NCI-H2107 treated with DMSO at 0.1 percent for 48 hours (cell line): ENCODE measurements around the gene LRP5.
A peak's percentile ranks its signal among the peaks of the same experiment; 100 is the strongest.
"Not testable (repeated sequence)": the region's sequence is repeated elsewhere in the genome, so short reads cannot be mapped to it uniquely, and the experiment has no call there.

Experiments used
- DNase-seq: peaks from one replicate; lab custom pipeline; 2025; ENCODE audit not compliant: unreplicated experiment; lab: John Stamatoyannopoulos, UW

LRP5 gene

DNA sequence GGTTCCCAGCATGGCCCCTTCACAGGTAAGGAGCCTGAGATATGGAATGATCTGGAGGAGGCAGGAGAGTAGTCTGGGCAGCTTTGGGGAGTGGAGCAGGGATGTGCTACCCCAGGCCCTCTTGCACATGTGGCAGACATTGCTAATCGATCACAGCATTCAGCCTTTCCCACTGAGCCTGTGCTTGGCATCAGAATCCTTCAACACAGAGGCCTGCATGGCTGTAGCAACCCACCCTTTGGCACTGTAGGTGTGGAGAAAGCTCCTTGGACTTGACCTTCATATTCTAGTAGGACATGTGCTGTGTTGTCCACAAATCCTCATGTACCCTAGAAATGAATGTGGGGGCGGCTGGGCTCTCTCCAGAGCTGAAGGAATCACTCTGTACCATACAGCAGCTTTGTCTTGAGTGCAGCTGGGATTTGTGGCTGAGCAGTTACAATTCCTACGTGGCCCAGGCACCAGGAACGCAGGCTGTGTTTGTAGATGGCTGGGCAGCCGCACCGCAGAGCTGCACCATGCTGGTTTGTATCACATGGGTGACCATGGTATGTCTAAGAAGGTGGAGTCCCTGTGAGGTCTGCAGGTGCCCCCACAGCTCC, 126.4 kb downstream of the LRP5 start:
- peak; percentile 5 for DNase-seq

DNA sequence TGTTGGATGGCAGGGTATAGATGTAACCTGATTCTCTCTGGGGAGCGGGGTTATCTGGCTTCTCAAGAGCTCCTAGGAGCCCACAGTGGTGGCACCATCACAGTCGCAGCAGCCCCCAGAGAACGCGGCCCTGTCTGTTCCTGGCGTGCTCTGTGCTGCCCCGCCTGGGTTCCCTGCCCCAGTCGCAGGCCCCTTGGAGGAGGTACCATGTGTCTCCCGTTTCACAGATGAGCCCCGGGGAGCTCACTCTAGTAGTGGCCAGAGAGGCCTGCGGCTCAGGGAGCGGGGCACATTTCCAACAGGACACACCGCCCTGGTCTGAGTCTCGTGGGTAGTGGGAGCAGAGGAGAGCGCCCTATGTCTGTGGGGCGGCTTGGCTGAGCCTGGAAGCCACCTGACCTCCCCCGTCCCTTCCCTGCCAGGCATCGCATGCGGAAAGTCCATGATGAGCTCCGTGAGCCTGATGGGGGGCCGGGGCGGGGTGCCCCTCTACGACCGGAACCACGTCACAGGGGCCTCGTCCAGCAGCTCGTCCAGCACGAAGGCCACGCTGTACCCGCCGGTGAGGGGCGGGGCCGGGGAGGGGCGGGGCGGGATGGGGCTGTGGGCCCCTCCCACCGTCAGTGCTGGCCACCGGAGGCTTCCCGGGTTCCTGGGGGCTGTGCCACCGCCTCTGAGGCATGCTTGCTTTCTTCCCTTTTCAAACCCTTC, 127.1 kb downstream of the LRP5 start:
- no peak for DNase-seq

DNA sequence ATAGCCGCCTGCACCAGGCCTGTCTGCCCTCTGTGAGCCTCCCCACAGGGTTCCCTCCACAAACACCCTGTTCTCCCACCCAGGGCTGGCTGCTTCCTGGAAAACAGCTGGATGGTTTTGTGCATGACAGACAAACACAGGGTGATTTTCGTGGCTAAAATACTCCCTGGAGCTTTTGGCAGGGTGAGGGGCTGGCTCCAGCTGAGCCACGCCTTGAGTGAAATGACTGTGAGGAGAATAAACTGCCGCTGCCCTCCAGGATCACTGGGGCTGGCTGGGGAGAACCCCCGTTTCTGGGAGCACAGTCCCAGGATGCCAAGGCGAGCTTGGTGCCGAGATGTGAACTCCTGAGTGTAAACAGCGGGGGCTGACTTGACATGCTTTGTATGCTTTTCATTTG, 127.8 kb downstream of the LRP5 start:
- no peak for DNase-seq

DNA sequence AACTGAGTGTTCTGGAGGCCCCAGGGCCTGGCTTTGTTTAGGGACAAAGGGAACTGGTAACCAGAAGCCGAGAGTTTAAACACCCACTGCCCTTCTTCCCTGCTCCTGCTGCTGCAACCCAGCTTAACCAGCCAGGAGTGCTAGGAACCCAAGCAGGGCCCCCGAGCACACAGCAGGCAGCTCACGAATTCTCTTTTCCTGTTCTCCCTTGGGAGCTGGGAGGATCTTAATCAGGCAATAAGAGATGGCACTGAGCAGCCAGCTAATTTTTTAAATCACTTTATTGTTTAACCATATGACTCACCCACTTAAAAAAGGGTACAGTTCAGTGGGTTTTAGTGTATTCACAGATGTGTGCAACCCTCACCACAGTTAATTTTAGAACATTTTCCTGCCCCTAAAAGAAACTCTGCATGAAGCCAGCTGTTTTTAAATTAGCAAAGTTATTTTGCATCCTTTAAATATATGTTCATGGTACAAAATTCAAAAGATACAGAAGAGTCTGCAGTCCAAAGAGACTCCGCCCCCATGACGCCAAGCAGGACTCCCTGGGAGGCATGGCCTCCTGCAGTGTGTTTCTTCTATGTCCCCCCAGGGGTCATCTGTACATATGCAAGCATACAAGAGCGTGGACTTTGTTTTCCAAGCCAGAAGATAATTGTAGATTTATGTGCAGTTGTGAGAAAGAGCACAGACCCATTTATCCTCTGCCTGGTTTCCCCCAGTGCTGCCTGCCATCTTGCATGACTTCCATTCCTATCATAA, 129.3 kb downstream of the LRP5 start:
- peak; percentile 37 for DNase-seq

DNA sequence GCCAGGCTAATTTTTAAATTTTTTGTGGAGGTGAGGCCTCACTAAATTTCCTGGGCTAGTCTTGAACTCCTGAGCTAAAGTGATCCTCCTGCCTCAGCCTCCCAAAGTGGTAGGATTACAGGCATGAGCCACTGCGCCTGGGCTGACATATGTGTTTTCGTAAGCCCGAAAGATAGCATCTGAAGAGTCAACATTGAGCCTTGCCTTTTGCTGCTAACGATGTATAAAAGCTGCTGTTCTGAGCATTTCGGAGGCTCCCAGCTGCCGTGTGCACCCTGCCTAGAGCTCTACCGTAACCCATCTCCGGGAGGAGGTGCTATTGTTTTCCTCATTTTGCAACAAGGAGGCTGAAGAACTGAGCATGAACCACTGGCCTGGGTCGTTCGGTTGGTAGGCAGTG, 130.0 kb downstream of the LRP5 start:
- DNase-seq, result no peak

DNA sequence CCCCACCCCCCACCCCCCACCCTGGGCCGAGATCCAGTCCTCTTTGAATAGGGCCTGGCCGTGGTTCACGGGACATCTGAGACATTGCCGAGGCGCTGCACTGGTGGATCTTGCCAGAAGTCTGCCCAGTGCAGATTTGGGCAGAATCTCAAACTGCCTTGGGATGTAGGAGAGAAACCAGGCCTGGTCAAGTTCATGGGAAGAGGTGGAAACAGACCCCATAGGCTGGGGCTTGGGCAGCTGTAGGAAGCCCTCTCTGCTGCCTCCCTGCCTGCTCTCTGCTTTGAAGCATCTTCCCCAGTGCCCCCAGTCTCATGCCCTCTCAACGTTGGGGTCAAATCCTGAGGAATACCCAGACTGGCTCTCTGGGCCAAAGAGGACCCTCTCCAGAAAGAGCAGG, 132.2 kb downstream of the LRP5 start:
- no peak for DNase-seq

DNA sequence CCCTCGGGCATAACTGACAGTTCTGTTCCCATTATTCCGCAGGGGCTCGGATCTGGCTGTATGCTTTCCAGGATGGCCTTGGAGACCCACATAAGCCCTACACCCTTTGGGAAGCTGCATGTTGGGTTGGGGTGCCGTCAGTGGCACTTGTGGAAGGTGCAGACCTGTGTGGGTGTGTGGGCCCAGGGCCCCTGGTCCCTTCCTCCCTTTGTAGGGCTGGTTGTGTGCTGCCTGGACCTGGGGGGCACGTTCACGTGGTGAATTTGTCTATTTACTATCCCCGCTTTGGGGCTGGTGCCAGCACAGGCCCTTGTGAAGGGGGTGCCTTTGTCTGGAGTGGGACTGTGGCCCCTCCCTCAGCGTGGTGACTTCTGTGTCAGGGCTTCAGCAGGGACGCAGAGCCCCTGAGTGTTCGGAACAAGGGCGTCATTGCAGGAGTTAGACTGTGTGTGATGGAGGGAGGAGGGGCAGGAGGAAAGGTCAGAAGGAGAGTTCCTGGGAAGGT, 133.2 kb downstream of the LRP5 start:
- no peak for DNase-seq

DNA sequence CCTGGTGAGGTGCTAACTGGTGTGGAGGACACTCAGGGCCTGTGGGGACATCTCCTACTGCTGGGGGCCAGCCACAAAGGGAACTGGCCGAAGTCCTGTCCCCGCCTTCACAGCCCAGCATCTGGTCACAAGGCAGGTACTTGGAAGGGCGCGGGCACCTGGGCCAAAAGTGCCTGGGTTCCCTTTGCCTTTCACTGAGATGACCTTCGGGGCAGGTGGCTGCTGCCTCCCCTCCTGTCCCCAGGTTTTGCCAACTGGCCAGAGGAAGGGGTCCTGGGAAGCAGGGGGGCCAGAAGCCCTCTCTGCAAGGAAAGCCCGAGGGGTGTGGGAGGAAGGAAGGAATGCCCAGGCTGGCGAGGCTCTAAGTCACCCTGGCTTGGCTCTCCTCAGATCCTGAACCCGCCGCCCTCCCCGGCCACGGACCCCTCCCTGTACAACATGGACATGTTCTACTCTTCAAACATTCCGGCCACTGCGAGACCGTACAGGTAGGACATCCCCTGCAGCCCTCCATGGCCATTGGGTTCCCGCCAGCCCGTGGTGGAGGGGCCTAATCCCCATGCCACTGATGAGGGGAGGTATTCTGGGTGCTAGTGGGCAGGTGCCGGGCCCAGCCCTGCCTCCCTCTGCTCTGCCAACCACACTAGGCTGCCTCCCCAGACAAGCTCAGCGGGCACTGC, 133.8 kb downstream of the LRP5 start:
- no peak for DNase-seq

DNA sequence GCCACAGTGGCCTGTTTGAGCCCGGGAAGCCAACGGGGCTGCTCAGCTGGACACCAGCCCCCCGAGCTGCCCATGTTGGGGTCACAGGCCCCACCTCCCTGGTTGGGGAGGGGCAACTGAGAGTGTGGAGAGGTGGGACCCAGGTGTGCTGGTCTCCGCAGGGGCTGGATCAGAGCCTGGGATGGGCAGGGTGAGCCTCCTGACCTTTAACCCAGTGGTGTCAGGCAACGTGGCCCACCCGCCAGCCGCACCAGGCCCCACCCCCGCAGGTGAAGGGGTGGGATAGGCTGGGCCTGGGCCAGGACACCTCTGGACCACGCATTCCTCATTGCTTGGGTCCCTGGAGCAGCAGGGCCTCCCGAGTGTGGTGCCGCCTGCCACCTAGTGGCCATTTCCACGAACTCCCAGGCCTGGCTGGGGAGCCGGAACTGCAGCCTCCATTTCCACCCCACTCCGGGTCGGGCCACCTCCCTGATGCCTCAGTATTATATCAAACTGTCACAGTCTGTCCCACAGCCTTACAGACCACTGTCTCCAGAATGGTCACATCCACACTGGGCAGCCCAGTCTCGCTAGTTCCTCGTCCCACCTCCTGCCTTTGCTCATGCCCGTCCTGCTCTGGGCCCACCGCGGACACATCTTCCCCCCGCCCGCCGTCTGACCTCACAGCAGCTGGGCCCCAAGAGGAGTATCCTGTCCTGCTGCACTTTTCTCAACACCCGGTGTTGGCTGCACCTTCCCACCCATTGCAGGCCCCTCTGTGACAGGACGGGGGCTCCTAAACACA, 134.8 kb downstream of the LRP5 start:
- peak; percentile 9 for DNase-seq

DNA sequence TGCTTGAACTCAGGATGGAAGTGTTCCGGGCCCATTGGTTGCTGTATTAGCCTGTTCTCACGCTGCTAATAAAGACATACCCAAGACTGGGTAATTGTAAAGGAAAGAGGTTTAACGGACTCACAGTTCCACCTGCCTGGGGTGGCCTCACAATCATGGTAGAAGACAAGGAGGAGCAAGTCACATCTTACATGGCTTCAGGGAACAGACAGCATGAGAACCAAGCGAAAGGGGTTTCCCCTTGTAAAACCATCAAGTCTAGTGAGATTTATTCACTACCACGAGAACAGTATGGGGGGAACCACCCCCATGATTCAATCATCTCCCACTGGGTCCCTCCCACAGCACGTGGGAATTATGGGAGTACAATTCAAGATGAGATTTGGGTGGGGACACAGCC, 135.5 kb downstream of the LRP5 start:
- not testable (repeated sequence) for DNase-seq

DNA sequence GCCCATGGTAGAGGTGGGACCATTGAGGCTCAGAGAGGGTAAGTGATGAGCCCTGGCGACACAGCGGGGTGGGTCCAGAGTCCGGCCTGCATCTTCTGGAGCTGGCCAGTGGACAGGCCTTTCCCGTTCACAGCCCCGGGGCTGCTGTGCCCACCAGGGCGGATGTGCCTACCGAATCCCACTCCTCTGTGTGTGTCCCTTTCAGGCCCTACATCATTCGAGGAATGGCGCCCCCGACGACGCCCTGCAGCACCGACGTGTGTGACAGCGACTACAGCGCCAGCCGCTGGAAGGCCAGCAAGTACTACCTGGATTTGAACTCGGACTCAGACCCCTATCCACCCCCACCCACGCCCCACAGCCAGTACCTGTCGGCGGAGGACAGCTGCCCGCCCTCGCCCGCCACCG, 136.2 kb downstream of the LRP5 start:
- DNase-seq, result no peak

DNA sequence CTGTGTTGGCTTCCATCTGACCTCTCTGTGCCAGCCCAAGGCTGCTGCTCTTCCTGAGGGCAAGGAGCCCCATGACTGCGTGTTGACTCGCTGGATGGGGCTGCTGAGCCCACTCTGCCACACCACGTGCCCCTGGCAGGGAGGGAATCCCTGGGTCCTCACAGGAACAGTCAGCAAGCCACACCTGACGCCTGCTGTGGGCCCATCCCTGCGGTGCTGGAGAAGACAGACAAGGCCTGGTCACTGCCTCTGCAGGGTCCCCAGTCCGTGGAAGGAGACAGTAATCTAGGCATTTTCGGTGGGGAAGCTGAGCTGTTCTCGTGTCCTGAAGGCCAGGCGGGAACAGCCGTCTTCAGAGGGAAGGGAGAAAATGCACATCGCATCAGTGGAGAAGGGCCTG, 137.6 kb downstream of the LRP5 start:
- DNase-seq, result no peak

DNA sequence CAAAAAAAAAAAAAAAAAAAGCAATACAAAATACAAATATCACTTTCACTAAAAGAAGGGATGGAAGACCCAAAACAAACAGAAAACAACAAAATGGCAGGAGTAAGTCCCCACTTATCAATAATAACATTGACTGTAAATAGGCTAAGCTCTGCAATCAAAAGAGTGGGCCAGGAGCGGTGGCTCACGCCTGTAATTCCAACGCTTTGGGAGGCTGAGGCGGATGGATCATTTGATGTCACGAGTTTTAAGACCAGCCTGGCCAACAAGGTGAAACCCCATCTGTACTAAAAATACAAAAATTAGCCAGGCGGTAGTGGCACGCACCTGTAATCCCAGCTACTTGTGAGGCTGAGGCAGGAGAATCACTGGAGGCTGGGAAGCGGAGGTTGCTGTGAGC, 138.3 kb downstream of the LRP5 start:
- DNase-seq, result no peak

DNA sequence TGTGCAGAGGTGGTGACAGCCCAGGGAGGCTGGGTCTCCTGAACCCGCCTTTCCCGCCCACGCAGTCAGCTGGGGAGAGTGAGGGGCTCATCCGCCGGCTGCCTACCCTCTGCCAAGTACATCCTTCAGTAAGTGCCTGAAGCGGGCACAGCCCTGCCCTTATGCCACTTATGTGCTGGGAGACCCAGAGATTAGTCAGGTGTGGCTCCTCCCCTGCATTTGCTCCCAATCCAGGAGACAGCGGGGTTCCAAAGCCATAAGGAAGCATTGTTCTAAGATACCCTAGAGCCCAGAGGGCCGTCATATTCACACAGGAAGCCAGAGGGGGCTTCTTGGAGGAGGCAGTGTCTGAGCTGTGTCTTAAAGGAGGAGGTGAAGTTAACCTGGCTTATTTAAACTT, 142.4 kb downstream of the LRP5 start:
- DNase-seq, result peak; percentile 10

DNA sequence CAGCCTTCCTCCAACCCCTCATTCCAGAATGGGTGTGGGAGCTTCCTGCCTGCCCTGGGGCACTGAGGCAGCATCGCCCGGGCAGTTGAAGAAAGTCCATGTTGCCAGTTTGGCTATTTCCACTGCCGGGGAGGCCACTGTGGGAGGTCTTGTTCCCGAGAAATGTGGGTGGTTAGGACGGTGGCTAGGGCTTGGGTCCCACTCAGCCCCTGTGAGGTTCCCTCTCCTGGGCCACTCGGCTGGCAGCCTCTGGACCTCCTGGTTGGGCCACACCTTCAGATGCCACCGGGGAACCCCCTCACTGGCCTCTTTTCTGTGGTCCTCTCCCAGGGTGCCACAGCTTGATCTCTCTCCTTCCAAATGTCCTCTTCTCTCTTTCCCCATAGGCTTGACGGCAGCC, 143.1 kb downstream of the LRP5 start:
- no peak for DNase-seq

DNA sequence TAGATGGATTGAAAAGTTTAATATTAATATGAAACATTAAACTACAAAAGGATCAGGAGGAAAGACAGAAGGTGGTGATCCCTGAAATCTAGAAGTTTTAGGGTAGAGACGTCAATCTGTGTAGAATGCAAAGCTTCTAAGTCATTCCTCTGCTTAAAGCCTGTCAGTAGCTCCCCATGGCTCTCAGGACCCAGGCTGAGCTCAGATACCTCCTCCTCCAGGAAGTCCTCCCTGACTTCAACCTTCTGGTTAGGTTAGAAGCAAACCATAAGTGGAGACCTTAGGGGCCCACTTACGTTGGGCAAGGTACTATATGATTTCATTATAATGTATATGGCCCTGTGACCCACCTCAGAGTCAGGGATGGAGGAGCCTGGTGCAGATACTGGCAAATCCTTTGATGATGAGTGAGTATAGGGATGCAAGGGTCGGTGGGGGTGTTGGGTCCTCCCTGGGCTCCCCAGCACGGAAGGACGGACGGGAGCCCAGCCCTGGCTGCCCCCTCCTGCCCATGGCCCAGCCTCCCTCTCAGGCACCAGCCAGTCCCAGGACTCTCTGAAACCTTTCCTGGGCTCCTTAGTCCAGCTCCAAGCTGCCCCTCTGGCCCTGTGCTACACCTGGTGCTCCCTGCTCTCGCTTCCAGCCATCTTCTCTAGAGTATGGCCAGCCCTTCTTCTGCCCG, 145.0 kb downstream of the LRP5 start:
- DNase-seq, result no peak

DNA sequence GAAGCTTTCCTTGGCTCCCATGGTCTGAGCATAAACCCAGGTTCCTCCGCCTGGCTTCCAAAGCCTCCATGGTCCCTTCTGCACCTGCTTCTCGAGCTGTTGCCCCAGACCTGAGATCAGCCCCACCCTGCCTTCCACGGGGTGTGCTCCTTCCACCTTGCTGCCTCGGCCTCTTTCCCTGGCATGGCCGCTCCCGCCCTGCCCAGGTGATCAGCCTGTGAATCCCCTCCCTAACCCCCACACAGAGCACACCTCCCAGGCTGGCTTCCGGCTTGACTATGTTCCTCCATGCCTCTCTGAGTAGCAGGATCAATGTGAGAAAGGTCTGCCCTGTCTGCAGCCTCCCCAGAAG, 145.5 kb downstream of the LRP5 start:
- no peak for DNase-seq

DNA sequence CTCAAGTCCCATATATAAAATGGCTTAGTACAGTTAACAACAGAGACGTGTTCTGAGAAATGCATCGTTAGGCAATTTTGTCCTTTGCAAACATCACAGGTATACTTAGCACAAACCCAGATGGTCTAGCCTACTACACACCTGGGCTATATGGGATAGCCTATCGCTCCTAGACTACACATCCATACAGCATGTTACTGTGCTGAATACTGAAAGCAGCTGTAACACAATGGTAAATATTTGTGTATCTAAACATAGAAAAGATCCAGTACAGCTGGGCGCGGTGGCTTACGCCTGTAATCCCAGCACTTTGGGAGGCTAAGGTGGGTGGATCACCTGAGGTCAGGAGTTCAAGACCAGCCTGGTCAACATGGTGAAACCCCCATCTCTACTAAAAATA, 145.9 kb downstream of the LRP5 start:
- DNase-seq, result not testable (repeated sequence)

DNA sequence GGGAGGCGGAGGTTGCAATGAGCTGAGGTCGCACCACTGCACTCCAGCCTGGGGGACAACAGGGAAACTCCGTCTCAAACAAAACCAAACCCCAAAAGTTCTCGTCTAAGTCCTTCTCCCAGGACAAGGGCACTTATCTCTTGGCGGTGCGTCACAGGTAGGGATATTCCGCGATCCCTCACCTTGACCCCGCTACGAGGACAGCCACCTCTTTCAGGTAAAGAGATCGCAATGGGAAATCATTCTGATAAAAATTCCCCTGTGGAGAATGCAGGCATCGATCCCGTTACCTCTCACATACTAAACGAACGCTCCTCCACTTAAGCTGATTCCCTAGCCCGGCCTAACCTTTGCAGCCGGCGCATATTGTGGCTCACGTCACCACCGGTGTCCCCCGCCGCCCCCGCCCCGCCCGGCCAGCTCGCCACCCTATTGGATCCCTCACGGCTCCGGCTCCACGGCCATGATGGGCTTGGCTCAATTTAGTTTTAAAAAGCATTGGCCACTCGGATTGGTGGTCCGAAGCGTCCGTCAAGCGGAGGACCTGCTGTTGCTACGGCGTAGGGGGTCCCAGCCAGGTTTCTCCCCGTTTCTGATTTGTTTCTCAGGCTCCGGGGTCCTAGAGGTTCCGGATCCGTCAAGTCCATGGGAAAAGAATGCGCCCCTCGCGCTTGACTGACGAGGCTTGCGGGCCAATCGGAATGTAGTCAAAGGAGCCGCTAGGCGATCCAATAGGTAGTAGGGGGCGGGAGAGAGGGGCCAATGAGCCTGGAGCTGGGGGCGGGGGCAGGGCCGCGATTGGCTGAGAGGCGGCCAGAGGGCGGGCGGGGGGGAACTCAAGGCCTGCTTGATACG, 147.7 kb downstream of the LRP5 start:
- peak; percentile 87 for DNase-seq
